ENCODE results near the gene DTHD1. TPM values are rescaled to one million over a fixed set of nuclear protein-coding genes. Genes with fewer than 3 reads are reported as not detected.

Gene DTHD1
- total and polyA plus RNA-seq, 2 of the 8 experiments (the other 6 are each of a cell fraction or from before 2014, with no cell fraction given) = not detected

GRCh38 chr4:36274158-36274557, 7.3 kb upstream of the DTHD1 start:
- FAIRE-seq = no peak

More at GRCh38 chr4:36274158-36274557, 7.3 kb upstream of the DTHD1 start:
- no peak overlapping the region for H4K91ac ChIP-seq (replicated peaks; ENCODE audit: insufficient read length, low read length)
- no peak for TF ChIP-seq RAD21 (IDR thresholded peaks at IDR 0.05 in 1 of 2, conservative IDR thresholded peaks at IDR 0.05 in 1 of 2; ENCODE audit: low read depth in 2 of 2, low read length in 2 of 2)
- no peak for TF ChIP-seq POLR2AphosphoS5 (IDR thresholded peaks at IDR 0.05; ENCODE audit: low read depth, low read length)
- no peak for TF ChIP-seq BCL11A (IDR thresholded peaks at IDR 0.05; ENCODE audit: low read depth in 2 of 2, low read length in 2 of 2)
- TF ChIP-seq HDAC6 (IDR thresholded peaks at IDR 0.05; ENCODE audit: low read depth, low read length) = no peak
- TF ChIP-seq, protein P1, sequence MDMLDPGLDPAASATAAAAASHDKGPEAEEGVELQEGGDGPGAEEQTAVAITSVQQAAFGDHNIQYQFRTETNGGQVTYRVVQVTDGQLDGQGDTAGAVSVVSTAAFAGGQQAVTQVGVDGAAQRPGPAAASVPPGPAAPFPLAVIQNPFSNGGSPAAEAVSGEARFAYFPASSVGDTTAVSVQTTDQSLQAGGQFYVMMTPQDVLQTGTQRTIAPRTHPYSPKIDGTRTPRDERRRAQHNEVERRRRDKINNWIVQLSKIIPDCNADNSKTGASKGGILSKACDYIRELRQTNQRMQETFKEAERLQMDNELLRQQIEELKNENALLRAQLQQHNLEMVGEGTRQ (IDR thresholded peaks at IDR 0.05; ENCODE audit: low read length) = no peak
- no peak for TF ChIP-seq SP4 (IDR thresholded peaks at IDR 0.05; ENCODE audit: low read length)
- no peak for TF ChIP-seq CTCF (IDR thresholded peaks at IDR 0.05; ENCODE audit: control extremely low read depth in 1 of 3, insufficient read depth in 1 of 3, low read depth in 1 of 3, low read length in 3 of 3)
- TF ChIP-seq, protein P2, sequence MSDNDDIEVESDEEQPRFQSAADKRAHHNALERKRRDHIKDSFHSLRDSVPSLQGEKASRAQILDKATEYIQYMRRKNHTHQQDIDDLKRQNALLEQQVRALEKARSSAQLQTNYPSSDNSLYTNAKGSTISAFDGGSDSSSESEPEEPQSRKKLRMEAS (IDR thresholded peaks at IDR 0.05) = no peak
- no peak for TF ChIP-seq POLR2A (IDR thresholded peaks at IDR 0.05; ENCODE audit: control extremely low read depth in 1 of 2, low read depth in 2 of 2, low read length in 2 of 2)
- TF ChIP-seq CHD1 (IDR thresholded peaks at IDR 0.05; ENCODE audit: low read depth, low read length) = no peak
- TF ChIP-seq SUZ12 (IDR thresholded peaks at IDR 0.05; ENCODE audit: low read length) = no peak
- no peaks in the 10 kb centered on the region for H3K79me2 ChIP-seq (ENCODE audit: control insufficient read depth in 1 of 2, insufficient read depth in 2 of 2, low read length in 2 of 2)
- no peak overlapping the region for H4K8ac ChIP-seq (ENCODE audit: extremely low read depth, insufficient read depth, low read length)
- no peak overlapping the region for H2BK20ac ChIP-seq (ENCODE audit: low read length)
- no peaks in the 10 kb centered on the region for H3K27me3 ChIP-seq (replicated peaks in 1 of 4; ENCODE audit: control insufficient read depth in 3 of 4, extremely low read depth in 1 of 4, insufficient read depth in 3 of 4, low read length in 3 of 4)
- H3K56ac ChIP-seq (replicated peaks; ENCODE audit: insufficient read length, low read depth, low read length) = no peak overlapping the region
- no peak overlapping the region for H2BK120ac ChIP-seq (replicated peaks; ENCODE audit: low read depth, low read length)
- H2AFZ ChIP-seq (ENCODE audit: low read length) = no peak overlapping the region
- WGBS, 2 experiments (ENCODE audit: extremely low coverage in 1 of 2, insufficient coverage in 1 of 2, insufficient read length in 1 of 2, insufficient replicate concordance in 2 of 2, low coverage in 1 of 2, low lambda C conversion rate in 2 of 2, missing lambda C conversion rate in 1 of 2) = 90% methylated on average over 4 of the region's 4 CpGs; no CpG with 5 or more reads in 1 of the 2 experiments
- H3K23me2 ChIP-seq (ENCODE audit: low read depth, low read length) = no peaks in the 10 kb centered on the region
- H3K4me2 ChIP-seq (ENCODE audit: insufficient read depth in 1 of 2, low read depth in 2 of 2, low read length in 2 of 2) = no peak overlapping the region
- H2BK5ac ChIP-seq (ENCODE audit: low read depth, low read length) = no peak overlapping the region
- H2AK5ac ChIP-seq (ENCODE audit: low read depth, low read length) = no peak overlapping the region
- H3K4me1 ChIP-seq (replicated peaks in 1 of 4; ENCODE audit: control insufficient read depth in 3 of 4, insufficient read depth in 4 of 4, low read length in 3 of 4) = no peaks in the 10 kb centered on the region
- no peak overlapping the region for H3K4me3 ChIP-seq (ENCODE audit: extremely low read depth in 1 of 4, insufficient read depth in 2 of 4, low read depth in 3 of 4, low read length in 4 of 4)
- no peak overlapping the region for H2BK15ac ChIP-seq (ENCODE audit: low read length)
- no peak overlapping the region for H3K14ac ChIP-seq (ENCODE audit: insufficient read length)
- no peak for DNase-seq (ENCODE audit: low read depth in 1 of 2, low spot score in 2 of 2)
- CTCF ChIA-PET (ENCODE audit: partially characterized antibody) = no interaction called here
- H2BK12ac ChIP-seq (ENCODE audit: low read depth, low read length) = no peak overlapping the region
- no peaks in the 10 kb centered on the region for H3K36me3 ChIP-seq (ENCODE audit: control insufficient read depth in 2 of 4, insufficient read depth in 4 of 4, low read length in 3 of 4)
- no peak overlapping the region for H3K18ac ChIP-seq (ENCODE audit: extremely low read depth, low read length)
- POLR2A ChIA-PET (ENCODE audit: partially characterized antibody) = no interaction called here
- H3K79me1 ChIP-seq (ENCODE audit: low read depth, low read length) = no peaks in the 10 kb centered on the region
- no peak overlapping the region for H3K23ac ChIP-seq (ENCODE audit: insufficient read length)
- H3K9ac ChIP-seq (replicated peaks in 1 of 4; ENCODE audit: extremely low read depth in 1 of 4, low read depth in 3 of 4, low read length in 3 of 4) = no peak overlapping the region
- no peak overlapping the region for H3K4ac ChIP-seq (replicated peaks; ENCODE audit: insufficient read length, low read depth, low read length)
- no peak overlapping the region for H3K27ac ChIP-seq (ENCODE audit: low read depth, low read length)
- no peaks in the 10 kb centered on the region for H4K20me1 ChIP-seq (replicated peaks in 1 of 2; ENCODE audit: control insufficient read depth in 1 of 2, insufficient read depth in 2 of 2, low read length in 2 of 2)
- H4K5ac ChIP-seq (ENCODE audit: insufficient read length, low read depth, low read length) = no peak overlapping the region
- no peaks in the 10 kb centered on the region for H3K9me3 ChIP-seq (ENCODE audit: insufficient read depth in 2 of 2, low read depth in 1 of 2, low read length in 1 of 2)
